ENCODE data around the gene ZNF511. TPM values are rescaled to one million over a fixed set of nuclear protein-coding genes. Genes with fewer than 3 reads are reported as not detected.

ZNF511 gene
- total and polyA plus RNA-seq, 2 of the 4 experiments (the other 2 are of a cell fraction): 13.6 to 32.6 TPM

- H4K91ac ChIP-seq (ENCODE audit: insufficient read depth, low read depth, low read length): no peak overlapping the region
- peak; percentile 4; the same call in 1 of the 2 replicates for ATAC-seq (ENCODE audit: low read depth)
- ChIA-PET CTCF (no interaction called here), POLR2A (ENCODE audit: unreplicated experiment) (no interaction called here)
- WGBS, 2 experiments (ENCODE audit: extremely low coverage in 2 of 2, insufficient read length in 1 of 2): 36% methylated on average over 12 of the region's 27 CpGs; no CpG with 5 or more reads in 1 of the 2 experiments
- no peak overlapping the region for H2BK15ac ChIP-seq (ENCODE audit: low read depth, low read length)
- peak overlapping the region; percentile 75; the same call in 1 of the 2 replicates for H3K4ac ChIP-seq (ENCODE audit: low read depth, low read length)
- DNase-seq: no peak
- H3K4me1 ChIP-seq (ENCODE audit: control insufficient read depth, insufficient read depth, low read length): peaks cover 6% of the 10 kb centered on the region; the same call in 1 of the 2 replicates
- H3K4me2 ChIP-seq (ENCODE audit: low read depth, low read length): peak overlapping the region; percentile 62
- 0 out of 2 replicates have a peak overlapping the region, but pooled peaks have one; percentile 31 for H3K23ac ChIP-seq (ENCODE audit: low read depth, low read length)
- H3K4me3 ChIP-seq (ENCODE audit: insufficient read depth, low read depth, low read length): peak overlapping the region; percentile 78
- peak overlapping the region; percentile 92 for H2AFZ ChIP-seq (replicated peaks; ENCODE audit: low read length, poor library complexity)
- no TSS peak for BruUV-seq (replicated peaks)
- H3K79me1 ChIP-seq (ENCODE audit: low read depth in 1 of 2, low read length in 2 of 2): peaks cover 8 to 13% of the 10 kb centered on the region in 2 experiments; a peak in 2 of 4 replicates
- H2AK9ac ChIP-seq (replicated peaks; ENCODE audit: low read depth, low read length, poor library complexity): peak overlapping the region; percentile 94
- H3K56ac ChIP-seq (ENCODE audit: extremely low read depth, insufficient read depth, low read length): no peak overlapping the region
- peaks cover 8% of the 10 kb centered on the region for H3K36me3 ChIP-seq (ENCODE audit: control insufficient read depth, insufficient read depth, low read length)
- H3K18ac ChIP-seq (ENCODE audit: low read depth, low read length): no peak overlapping the region
- in situ Hi-C loops (cut with MboI; ENCODE audit: low sequenced_read_pairs): no loop called here
- H2BK120ac ChIP-seq (ENCODE audit: low read depth, low read length): no peak overlapping the region
- no peaks in the 10 kb centered on the region for H3K9me3 ChIP-seq (ENCODE audit: control insufficient read depth, insufficient read depth, low read length)
- H3K9ac ChIP-seq (ENCODE audit: low read depth, low read length): peak overlapping the region; percentile 27; the same call in 1 of the 2 replicates
- TF ChIP-seq MXI1 (IDR thresholded peaks at IDR 0.05; ENCODE audit: borderline replicate concordance, low read depth, low read length) (no peak), NFE2L2 (IDR thresholded peaks at IDR 0.05; ENCODE audit: low read depth, low read length) (no peak), RFX5 (IDR thresholded peaks at IDR 0.05; ENCODE audit: low read depth, low read length) (no peak), BHLHE40 (IDR thresholded peaks at IDR 0.05; ENCODE audit: low read depth, low read length) (no peak)
- H2BK5ac ChIP-seq (ENCODE audit: low read depth, low read length, poor library complexity, severe bottlenecking): no peak overlapping the region
- no peak overlapping the region; a peak in 1 of 4 replicates for H4K8ac ChIP-seq (ENCODE audit: low read depth in 2 of 2, low read length in 2 of 2)
- peaks cover 3% of the 10 kb centered on the region for H4K20me1 ChIP-seq (ENCODE audit: insufficient read depth, low read length)
- peak overlapping the region; percentile 71; the same call in 1 of the 2 replicates for H3K14ac ChIP-seq (replicated peaks; ENCODE audit: low read depth, low read length)
- H3K27me3 ChIP-seq (ENCODE audit: control insufficient read depth, insufficient read depth, low read length): no peaks in the 10 kb centered on the region
- dilution Hi-C loops (cut with HindIII; ENCODE audit: low sequenced_read_pairs, unreplicated experiment): no loop called here
- peak overlapping the region; percentile 59; the same call in 1 of the 2 replicates for H2AK5ac ChIP-seq (ENCODE audit: low read depth, low read length)
- no peak overlapping the region for H2BK20ac ChIP-seq (ENCODE audit: low read depth, low read length)
- no peak overlapping the region; the same call in 1 of the 2 replicates for H4K5ac ChIP-seq (ENCODE audit: low read depth, low read length)
- H3K9me1 ChIP-seq (ENCODE audit: insufficient read depth, low read length): no peaks in the 10 kb centered on the region
- no peak overlapping the region; the same call in 1 of the 2 replicates for H3K27ac ChIP-seq (ENCODE audit: insufficient read depth, low read length)
- intact Hi-C loops (cut with micrococcal nuclease): no loop called here
Measured at GRCh38 chr10:133356549-133357284, 48.0 kb downstream of the ZNF511 start.
